Loucy (cell line): ENCODE results near the gene GLT8D2.

Experiments
- H2AFZ ChIP-seq: fragments of 200-600 bp; sonication (generic); 2 replicates; pipeline ENCODE4 v1.6.0; 2016; ENCODE audit warnings: antibody characterized with exemption, mild to moderate bottlenecking, low read length, moderate library complexity
- H3F3A ChIP-seq: fragments of 200-600 bp; 2 replicates; pipeline ENCODE4 v1.6.0; 2016; ENCODE audit warnings: antibody characterized with exemption, low read depth, mild to moderate bottlenecking
- H3K27me3 ChIP-seq: fragments of 200-600 bp; sonication (generic); 2 replicates; pipeline ENCODE4 v1.6.1; 2014; ENCODE audit warnings: low read length, mild to moderate bottlenecking; ENCODE audit not compliant: insufficient read depth, poor library complexity, severe bottlenecking
- H3K36me3 ChIP-seq: fragments of 200-600 bp; sonication (generic); 2 replicates; pipeline ENCODE4 v1.6.1; 2016; ENCODE audit warnings: low read length; ENCODE audit not compliant: insufficient read depth
- H3K4me1 ChIP-seq: fragments of 200-600 bp; sonication (generic); 2 replicates; pipeline ENCODE4 v1.5.1; 2014; ENCODE audit warnings: low read length, mild to moderate bottlenecking; ENCODE audit not compliant: insufficient read depth, poor library complexity, severe bottlenecking
- H3K4me2 ChIP-seq: fragments of 200-600 bp; sonication (generic); 2 replicates; pipeline ENCODE4 v1.6.0; 2014; ENCODE audit warnings: antibody characterized with exemption, low read length, low read depth, mild to moderate bottlenecking; ENCODE audit not compliant: poor library complexity, severe bottlenecking
- H3K4me3 ChIP-seq: fragments of 200-600 bp; sonication (generic); 2 replicates; pipeline ENCODE4 v1.5.1; 2014; ENCODE audit warnings: low read length, mild to moderate bottlenecking, mixed read lengths; ENCODE audit not compliant: poor library complexity, severe bottlenecking
- H3K79me2 ChIP-seq: fragments of 200-600 bp; sonication (generic); 2 replicates; pipeline ENCODE4 v1.6.1; 2014; ENCODE audit warnings: low read length; ENCODE audit not compliant: insufficient read depth
- H3K9ac ChIP-seq: fragments of 200-600 bp; sonication (generic); 2 replicates; pipeline ENCODE4 v1.6.0; 2014; ENCODE audit warnings: mild to moderate bottlenecking, low read depth, low read length, moderate library complexity; ENCODE audit not compliant: poor library complexity, severe bottlenecking
- H3K9me2 ChIP-seq: fragments of 200-600 bp; sonication (generic); replicated peaks from 2 replicates; pipeline ENCODE4 v1.6.1; 2016; ENCODE audit warnings: low read depth, low read length, mixed read lengths
- H3K9me3 ChIP-seq: fragments of 200-600 bp; sonication (generic); 2 replicates; pipeline ENCODE4 v1.6.1; 2014; ENCODE audit warnings: mild to moderate bottlenecking, antibody characterized with exemption, low read length, low read depth; ENCODE audit not compliant: insufficient read depth
- H4K20me1 ChIP-seq: fragments of 200-600 bp; sonication (generic); 2 replicates; pipeline ENCODE4 v1.6.0; 2014; ENCODE audit warnings: antibody characterized with exemption, low read length, mild to moderate bottlenecking; ENCODE audit not compliant: insufficient read depth, poor library complexity, severe bottlenecking
- CTCF ChIP-seq: fragments of 200-600 bp; sonication (generic); conservative IDR thresholded peaks from 2 replicates; pipeline ENCODE4 v1.5.1; 2014; ENCODE audit warnings: mild to moderate bottlenecking, antibody characterized with exemption, low read length
- EZH2phosphoT487 ChIP-seq: fragments of 200-600 bp; IDR thresholded peaks from 2 replicates; pipeline ENCODE4 v1.6.1; 2018; ENCODE audit warnings: antibody characterized with exemption, mild to moderate bottlenecking, moderate library complexity, borderline replicate concordance

The GLT8D2 gene

GRCh38 chr12:104048162-104048561 lies 1.8 kb downstream of the GLT8D2 start:
- no peaks in the 10 kb centered on the region for H3K79me2 ChIP-seq
- H3K36me3 ChIP-seq: no peaks in the 10 kb centered on the region
- H2AFZ ChIP-seq: no peak overlapping the region
- no peak overlapping the region for H3K9ac ChIP-seq
- H3K4me2 ChIP-seq: no peak overlapping the region
- H4K20me1 ChIP-seq: no peaks in the 10 kb centered on the region
- no peaks in the 10 kb centered on the region for H3K27me3 ChIP-seq
- no peaks in the 10 kb centered on the region for H3F3A ChIP-seq
- H3K4me3 ChIP-seq: no peak overlapping the region
- TF ChIP-seq EZH2phosphoT487 (no peak), CTCF (no peak)
- H3K9me2 ChIP-seq: no peaks in the 10 kb centered on the region
- H3K9me3 ChIP-seq: no peaks in the 10 kb centered on the region
- H3K4me1 ChIP-seq: peaks cover 8% of the 10 kb centered on the region

GRCh38 chr12:104046306-104046705 lies 3.7 kb downstream of the GLT8D2 start:
- TF ChIP-seq CTCF: no peak
- TF ChIP-seq EZH2phosphoT487: no peak

GRCh38 chr12:104044158-104044557 lies 5.8 kb downstream of the GLT8D2 start:
- TF ChIP-seq CTCF: no peak
- no peak for TF ChIP-seq EZH2phosphoT487
- no peaks in the 10 kb centered on the region for H3K79me2 ChIP-seq
- no peak overlapping the region for H2AFZ ChIP-seq
- no peaks in the 10 kb centered on the region for H3K36me3 ChIP-seq
- no peak overlapping the region for H3K4me3 ChIP-seq
- no peaks in the 10 kb centered on the region for H3K27me3 ChIP-seq
- H3K9ac ChIP-seq: no peak overlapping the region
- no peaks in the 10 kb centered on the region for H3F3A ChIP-seq
- no peak overlapping the region for H3K4me2 ChIP-seq
- peaks cover 8% of the 10 kb centered on the region for H3K4me1 ChIP-seq
- H4K20me1 ChIP-seq: no peaks in the 10 kb centered on the region
- no peaks in the 10 kb centered on the region for H3K9me3 ChIP-seq
- H3K9me2 ChIP-seq: no peaks in the 10 kb centered on the region

More at GRCh38 chr12:104046306-104046705, 3.7 kb downstream of the GLT8D2 start:
- Histone ChIP-seq H4K20me1 (no peaks in the 10 kb centered on the region), H3K4me3 (no peak overlapping the region), H3K9me3 (no peaks in the 10 kb centered on the region), H3K79me2 (no peaks in the 10 kb centered on the region), H2AFZ (no peak overlapping the region), H3K27me3 (no peaks in the 10 kb centered on the region), H3F3A (no peaks in the 10 kb centered on the region), H3K4me1 (peaks cover 8% of the 10 kb centered on the region), H3K9me2 (no peaks in the 10 kb centered on the region), H3K36me3 (no peaks in the 10 kb centered on the region), H3K9ac (no peak overlapping the region), H3K4me2 (no peak overlapping the region)
